GM12878 (cell line): ENCODE measurements around the gene MAML2. TPM values are rescaled to one million over a fixed set of nuclear protein-coding genes. Genes with fewer than 3 reads are reported as not detected.

Experiments
- ATAC-seq: fragments of 200-7000 bp; cut with Tn5 transposase; 3 replicates; pipeline ENCODE4 v1.9.1; 2020; ENCODE audit warnings: mild to moderate bottlenecking, moderate library complexity
- BruUV-seq: library from RNA; stranded (reverse); fragments of 400-500 nt; replicated peaks from 2 replicates; lab custom pipeline; 2021; lab: Mats Ljungman, UMichigan
- CTCF ChIA-PET: fragments of 300-600 bp; sonication (Branson Sonifier 250); formaldehyde crosslinking; extraction: SDS; loops from one replicate; lab custom pipeline; 2021; ENCODE audit warnings: inconsistent platforms; lab: Yijun Ruan, JAX
- POLR2A ChIA-PET: fragments of 350-600 bp; formaldehyde crosslinking; extraction: SDS; loops from one replicate; lab custom pipeline; 2021; ENCODE audit warnings: inconsistent platforms; lab: Charles Lee
- RAD21 ChIA-PET: fragments of 300-600 bp; sonication (Branson Sonifier 250); formaldehyde crosslinking; loops from one replicate; lab custom pipeline; 2023; ENCODE audit warnings: antibody characterized with exemption; ENCODE audit not compliant: unreplicated experiment; lab: Charles Lee
- SMC1A ChIA-PET: fragments of 300-600 bp; sonication (Branson Sonifier 250); formaldehyde crosslinking; loops from one replicate; lab custom pipeline; 2023; ENCODE audit not compliant: unreplicated experiment, uncharacterized antibody; lab: Charles Lee
- DNase-seq: peaks from one replicate; pipeline ENCODE4 v3.0.0-alpha.2; 2011; ENCODE audit warnings: low read depth, low spot score
- FAIRE-seq: peaks from 3 replicates; lab custom pipeline; 2011; peaks lifted over from hg19 to GRCh38; lab: Jason Lieb, UNC
- H2AFZ ChIP-seq: 2 replicates; pipeline ENCODE4 v1.6.0; 2011; ENCODE audit warnings: low read depth, low read length, control low read depth; ENCODE audit not compliant: control insufficient read depth
- H3K27ac ChIP-seq: 2 replicates; pipeline ENCODE4 v1.5.1; 2011; ENCODE audit warnings: control low read depth; ENCODE audit not compliant: control insufficient read depth, insufficient read depth
- H3K27me3 ChIP-seq, 2 experiments: replicated peaks in 1 of 2; 2 replicates each; pipeline versions ENCODE4 v1.6.0 to v1.6.1; 2011; ENCODE audit warnings: low read length in 1 of 2; ENCODE audit not compliant: control insufficient read depth in 2 of 2, insufficient read depth in 2 of 2
- H3K36me3 ChIP-seq, 2 experiments: 2 replicates each; pipeline ENCODE4 v1.5.1; 2011; ENCODE audit warnings: low read length in 1 of 2; ENCODE audit not compliant: control insufficient read depth in 2 of 2, insufficient read depth in 2 of 2
- H3K4me1 ChIP-seq: 2 replicates; pipeline ENCODE4 v1.6.1; 2011; ENCODE audit warnings: mild to moderate bottlenecking, low read length, moderate library complexity, mixed read lengths; ENCODE audit not compliant: control insufficient read depth, insufficient read depth
- H3K4me2 ChIP-seq: 2 replicates; pipeline ENCODE4 v1.6.0; 2011; ENCODE audit warnings: control low read depth; ENCODE audit not compliant: control insufficient read depth, insufficient read depth
- H3K4me3 ChIP-seq: fragments of 200-600 bp; sonication (generic); 2 replicates; pipeline ENCODE4 v1.5.1; 2016
- H3K79me2 ChIP-seq: 2 replicates; pipeline ENCODE4 v1.6.0; 2011; ENCODE audit warnings: low read length; ENCODE audit not compliant: control insufficient read depth, insufficient read depth
- H3K9ac ChIP-seq: 2 replicates; pipeline ENCODE4 v1.8.0; 2011; ENCODE audit warnings: low read length, control low read depth, mixed read lengths; ENCODE audit not compliant: control insufficient read depth, insufficient read depth
- H3K9me3 ChIP-seq: replicated peaks from 3 replicates; pipeline ENCODE4 v1.5.1; 2011; ENCODE audit warnings: mild to moderate bottlenecking, low read length; ENCODE audit not compliant: control insufficient read depth, insufficient read depth
- H4K20me1 ChIP-seq: 2 replicates; pipeline ENCODE4 v1.6.0; 2011; ENCODE audit not compliant: control insufficient read depth, insufficient read depth
- BCL11A ChIP-seq: IDR thresholded peaks from 2 replicates; pipeline ENCODE4 v1.6.1; 2011; ENCODE audit warnings: low read depth, low read length
- DPF2 ChIP-seq: fragments of 450-650 bp; IDR thresholded peaks from 2 replicates; pipeline ENCODE4 v1.6.1; 2017; ENCODE audit warnings: mild to moderate bottlenecking
- GABPA ChIP-seq: IDR thresholded peaks from 2 replicates; pipeline ENCODE4 v1.6.1; 2014; ENCODE audit warnings: antibody characterized with exemption, low read depth, mild to moderate bottlenecking, inconsistent platforms
- RBBP5 ChIP-seq: fragments of 200-600 bp; sonication (generic); conservative IDR thresholded peaks from 2 replicates; pipeline ENCODE4 v1.6.1; 2016
- ZNF274 ChIP-seq: IDR thresholded peaks from one replicate; pipeline ENCODE4 v1.8.0; 2011; ENCODE audit not compliant: insufficient read length, insufficient read depth
- WGBS: methylation state at CpG from one replicate; pipeline ENCODE4 v1.1.6; 2016; ENCODE audit warnings: low lambda C conversion rate; ENCODE audit not compliant: insufficient replicate concordance, insufficient coverage; ENCODE audit errors: missing lambda C conversion rate; 5-methylcytosine and 5-hydroxymethylcytosine counted together
- in situ Hi-C: fragments of 300-500 bp; cut with MboI; formaldehyde crosslinking; loops from 9 replicates; pipeline ENCODE4 v1.14.3; 2018; ENCODE audit warnings: mixed read lengths
- intact Hi-C: fragments of 100-400 bp; cut with micrococcal nuclease; formaldehyde crosslinking; loops from one replicate; pipeline ENCODE4 v1.14.2; 2022; ENCODE audit not compliant: unreplicated experiment
- polyA plus RNA-seq, 11 experiments: library from polyadenylated mRNA; depleted of rRNA in 4 of 11; unstranded in 6 of 11; stranded (reverse) in 5 of 11; fragments of >200 nt; fragmentation: Nextera tagmentation in 4 of 11; fragmentation: Illumina TruSeq in 1 of 11; extraction: Ambion mirVana in 4 of 11; extraction: Trizol in 1 of 11; gene quantifications; 1 replicate in 1 of 11; 2 replicates in 10 of 11; pipeline versions ENCODE4 v1.2.1 to v1.2.3, GENCODE V29; 2011 to 2016; ENCODE audit warnings: inconsistent platforms in 2 of 11, missing spikeins in 2 of 11, low read depth in 1 of 11
- total RNA-seq, 4 experiments: library from RNA; depleted of rRNA in 3 of 4; stranded (reverse); fragments of >200 nt in 3 of 4; fragmentation: Illumina TruSeq in 1 of 4; extraction: Trizol in 1 of 4; gene quantifications; 2 replicates each; pipeline versions ENCODE4 v1.2.1 to v1.2.3, GENCODE V29; 2013 to 2021
- TF ChIP-seq, protein P1 (sequence below): fragments of 450-650 bp; IDR thresholded peaks from 2 replicates; pipeline ENCODE4 v1.6.1; 2018; ENCODE audit warnings: borderline replicate concordance, mild to moderate bottlenecking; ENCODE audit not compliant: partially characterized antibody
- TF ChIP-seq, protein P2 (sequence below): fragments of 450-650 bp; formaldehyde crosslinking; IDR thresholded peaks from 2 replicates; pipeline ENCODE4 v1.5.0; 2022; ENCODE audit warnings: mild to moderate bottlenecking, missing genetic modification characterization
- TF ChIP-seq, protein P3 (sequence below): fragments of 150-350 bp; IDR thresholded peaks from 2 replicates; pipeline ENCODE4 v1.6.1; 2016; ENCODE audit warnings: low read depth, low read length

Gene MAML2
- total and polyA plus RNA-seq, 10 of the 15 experiments (the other 5 are each of a cell fraction or from before 2014, with no cell fraction given), result 2.5 to 15.1 (median 12.0) TPM

DNA sequence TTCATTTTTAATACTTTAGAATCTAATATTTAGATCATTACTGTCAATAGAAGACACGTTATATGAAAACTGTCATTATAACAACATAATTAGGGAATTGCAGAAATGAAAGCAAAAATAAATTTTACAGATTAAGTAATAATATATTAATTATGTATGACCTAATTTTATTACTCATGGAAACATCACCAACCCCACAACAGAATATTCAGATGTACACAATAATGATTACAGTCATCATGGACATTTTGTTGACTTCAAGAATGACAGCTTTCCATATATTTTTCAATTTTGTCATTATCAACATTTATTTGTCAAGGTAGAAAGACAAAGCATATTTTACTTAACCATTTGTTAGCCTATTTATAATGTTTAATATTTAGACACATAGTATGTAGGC is 119.9 kb downstream of the MAML2 start (continued):
- TF ChIP-seq, protein P1, sequence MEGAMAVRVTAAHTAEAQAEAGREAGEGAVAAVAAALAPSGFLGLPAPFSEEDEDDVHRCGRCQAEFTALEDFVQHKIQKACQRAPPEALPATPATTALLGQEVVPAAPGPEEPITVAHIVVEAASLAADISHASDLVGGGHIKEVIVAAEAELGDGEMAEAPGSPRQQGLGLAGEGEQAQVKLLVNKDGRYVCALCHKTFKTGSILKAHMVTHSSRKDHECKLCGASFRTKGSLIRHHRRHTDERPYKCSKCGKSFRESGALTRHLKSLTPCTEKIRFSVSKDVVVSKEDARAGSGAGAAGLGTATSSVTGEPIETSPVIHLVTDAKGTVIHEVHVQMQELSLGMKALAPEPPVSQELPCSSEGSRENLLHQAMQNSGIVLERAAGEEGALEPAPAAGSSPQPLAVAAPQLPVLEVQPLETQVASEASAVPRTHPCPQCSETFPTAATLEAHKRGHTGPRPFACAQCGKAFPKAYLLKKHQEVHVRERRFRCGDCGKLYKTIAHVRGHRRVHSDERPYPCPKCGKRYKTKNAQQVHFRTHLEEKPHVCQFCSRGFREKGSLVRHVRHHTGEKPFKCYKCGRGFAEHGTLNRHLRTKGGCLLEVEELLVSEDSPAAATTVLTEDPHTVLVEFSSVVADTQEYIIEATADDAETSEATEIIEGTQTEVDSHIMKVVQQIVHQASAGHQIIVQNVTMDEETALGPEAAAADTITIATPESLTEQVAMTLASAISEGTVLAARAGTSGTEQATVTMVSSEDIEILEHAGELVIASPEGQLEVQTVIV, result no peak
- no peak for TF ChIP-seq GABPA
- TF ChIP-seq RBBP5, result no peak
- TF ChIP-seq BCL11A, result no peak

DNA sequence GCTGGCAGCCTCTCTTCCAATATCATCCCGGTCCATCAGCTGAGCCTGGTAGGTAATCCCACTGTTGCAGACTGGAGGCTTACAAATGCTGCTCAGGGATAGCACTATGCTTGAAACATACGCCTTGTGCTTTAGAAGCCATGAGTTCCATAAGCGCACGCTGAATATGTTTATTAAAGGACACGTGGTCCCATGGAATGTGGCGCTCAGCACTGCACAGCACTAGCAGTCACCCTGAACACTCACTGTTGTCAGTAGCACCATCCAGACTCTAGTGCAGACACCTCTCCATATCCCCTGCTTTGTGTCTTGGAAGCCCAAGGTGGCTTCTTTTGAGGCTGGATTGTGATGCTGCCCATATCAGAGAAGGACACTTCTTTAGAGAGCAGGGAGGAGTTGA is 120.9 kb downstream of the MAML2 start:
- WGBS, result 97% methylated on average over 6 of the region's 6 CpGs
- Histone ChIP-seq H3K4me1 (peaks cover 12% of the 10 kb centered on the region), H3K27ac (no peak overlapping the region)
- TF ChIP-seq ZNF274 (no peak), BCL11A (no peak), DPF2 (no peak)
- TF ChIP-seq, protein P2, sequence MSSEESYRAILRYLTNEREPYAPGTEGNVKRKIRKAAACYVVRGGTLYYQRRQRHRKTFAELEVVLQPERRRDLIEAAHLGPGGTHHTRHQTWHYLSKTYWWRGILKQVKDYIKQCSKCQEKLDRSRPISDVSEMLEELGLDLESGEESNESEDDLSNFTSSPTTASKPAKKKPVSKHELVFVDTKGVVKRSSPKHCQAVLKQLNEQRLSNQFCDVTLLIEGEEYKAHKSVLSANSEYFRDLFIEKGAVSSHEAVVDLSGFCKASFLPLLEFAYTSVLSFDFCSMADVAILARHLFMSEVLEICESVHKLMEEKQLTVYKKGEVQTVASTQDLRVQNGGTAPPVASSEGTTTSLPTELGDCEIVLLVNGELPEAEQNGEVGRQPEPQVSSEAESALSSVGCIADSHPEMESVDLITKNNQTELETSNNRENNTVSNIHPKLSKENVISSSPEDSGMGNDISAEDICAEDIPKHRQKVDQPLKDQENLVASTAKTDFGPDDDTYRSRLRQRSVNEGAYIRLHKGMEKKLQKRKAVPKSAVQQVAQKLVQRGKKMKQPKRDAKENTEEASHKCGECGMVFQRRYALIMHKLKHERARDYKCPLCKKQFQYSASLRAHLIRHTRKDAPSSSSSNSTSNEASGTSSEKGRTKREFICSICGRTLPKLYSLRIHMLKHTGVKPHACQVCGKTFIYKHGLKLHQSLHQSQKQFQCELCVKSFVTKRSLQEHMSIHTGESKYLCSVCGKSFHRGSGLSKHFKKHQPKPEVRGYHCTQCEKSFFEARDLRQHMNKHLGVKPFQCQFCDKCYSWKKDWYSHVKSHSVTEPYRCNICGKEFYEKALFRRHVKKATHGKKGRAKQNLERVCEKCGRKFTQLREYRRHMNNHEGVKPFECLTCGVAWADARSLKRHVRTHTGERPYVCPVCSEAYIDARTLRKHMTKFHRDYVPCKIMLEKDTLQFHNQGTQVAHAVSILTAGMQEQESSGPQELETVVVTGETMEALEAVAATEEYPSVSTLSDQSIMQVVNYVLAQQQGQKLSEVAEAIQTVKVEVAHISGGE (CRISPR knock-in tag), result no peak
- TF ChIP-seq, protein P3, sequence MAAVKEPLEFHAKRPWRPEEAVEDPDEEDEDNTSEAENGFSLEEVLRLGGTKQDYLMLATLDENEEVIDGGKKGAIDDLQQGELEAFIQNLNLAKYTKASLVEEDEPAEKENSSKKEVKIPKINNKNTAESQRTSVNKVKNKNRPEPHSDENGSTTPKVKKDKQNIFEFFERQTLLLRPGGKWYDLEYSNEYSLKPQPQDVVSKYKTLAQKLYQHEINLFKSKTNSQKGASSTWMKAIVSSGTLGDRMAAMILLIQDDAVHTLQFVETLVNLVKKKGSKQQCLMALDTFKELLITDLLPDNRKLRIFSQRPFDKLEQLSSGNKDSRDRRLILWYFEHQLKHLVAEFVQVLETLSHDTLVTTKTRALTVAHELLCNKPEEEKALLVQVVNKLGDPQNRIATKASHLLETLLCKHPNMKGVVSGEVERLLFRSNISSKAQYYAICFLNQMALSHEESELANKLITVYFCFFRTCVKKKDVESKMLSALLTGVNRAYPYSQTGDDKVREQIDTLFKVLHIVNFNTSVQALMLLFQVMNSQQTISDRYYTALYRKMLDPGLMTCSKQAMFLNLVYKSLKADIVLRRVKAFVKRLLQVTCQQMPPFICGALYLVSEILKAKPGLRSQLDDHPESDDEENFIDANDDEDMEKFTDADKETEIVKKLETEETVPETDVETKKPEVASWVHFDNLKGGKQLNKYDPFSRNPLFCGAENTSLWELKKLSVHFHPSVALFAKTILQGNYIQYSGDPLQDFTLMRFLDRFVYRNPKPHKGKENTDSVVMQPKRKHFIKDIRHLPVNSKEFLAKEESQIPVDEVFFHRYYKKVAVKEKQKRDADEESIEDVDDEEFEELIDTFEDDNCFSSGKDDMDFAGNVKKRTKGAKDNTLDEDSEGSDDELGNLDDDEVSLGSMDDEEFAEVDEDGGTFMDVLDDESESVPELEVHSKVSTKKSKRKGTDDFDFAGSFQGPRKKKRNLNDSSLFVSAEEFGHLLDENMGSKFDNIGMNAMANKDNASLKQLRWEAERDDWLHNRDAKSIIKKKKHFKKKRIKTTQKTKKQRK, result no peak

More for the DNA sequence above, 120.9 kb downstream of the MAML2 start:
- Histone ChIP-seq H3K79me2 (peaks cover 9% of the 10 kb centered on the region), H4K20me1 (no peaks in the 10 kb centered on the region), H3K27me3 (no peaks in the 10 kb centered on the region), H2AFZ (no peak overlapping the region), H3K4me2 (no peak overlapping the region), H3K4me3 (no peak overlapping the region), H3K9me3 (no peaks in the 10 kb centered on the region), H3K9ac (no peak overlapping the region), H3K36me3 (no peaks in the 10 kb centered on the region)
- DNase-seq, result no peak
- POLR2A ChIA-PET, result interaction anchor here (0.6 kb wide), 2 partner anchors 36 to 95 kb away, joined by 6 to 7 read pairs; no protein-coding TSS in a partner anchor
- BruUV-seq, result no TSS peak
- intact Hi-C loops (no loop called here), in situ Hi-C loops (no loop called here)
- SMC1A ChIA-PET, result interaction anchor here (0.6 to 8.3 kb wide), 3 partner anchors 15 to 120 kb away, joined by 3 to 64 read pairs (median 3); no protein-coding TSS in a partner anchor
- RAD21 ChIA-PET, result interaction anchor here (1.8 to 1.9 kb wide), 2 partner anchors 15 to 121 kb away, joined by 7 to 9 read pairs; partner anchors contain the start of gene MAML2
- ATAC-seq, result peak; percentile 21; the same call in 1 of the 3 replicates
- CTCF ChIA-PET, result interaction anchor here (0.7 to 1.0 kb wide), 3 partner anchors 8 to 18 kb away, joined by 3 to 4 read pairs (median 3); no protein-coding TSS in a partner anchor
- no peak for FAIRE-seq
